ENCODE measurements around the gene CNTF.

DNA sequence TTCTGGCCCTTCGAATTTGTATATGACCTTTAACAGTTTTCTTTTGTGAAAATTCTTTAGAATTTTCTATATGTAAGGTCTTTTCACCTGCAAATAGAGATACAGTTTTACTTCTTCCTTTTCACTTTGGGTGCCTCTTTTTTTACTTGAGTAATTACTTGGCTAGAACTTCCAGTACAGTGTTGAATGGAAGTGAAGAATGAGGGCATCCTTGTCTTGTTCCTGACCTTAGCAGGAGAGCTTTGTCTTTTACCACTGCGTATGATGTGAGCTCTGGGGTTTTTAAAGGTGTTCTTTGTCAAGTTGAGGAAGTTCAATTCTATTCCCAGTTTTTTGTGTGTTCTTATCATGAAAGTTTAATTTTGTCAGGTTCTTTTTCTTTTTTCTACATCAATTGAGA is 22.0 kb upstream of the CNTF start:
- TF ChIP-seq POLR2A (IDR thresholded peaks at IDR 0.05; ENCODE audit: low read length) (no peak), GATA1 (IDR thresholded peaks at IDR 0.05; ENCODE audit: low read depth, low read length) (no peak)
